ENCODE data around the gene NSA2.

The NSA2 gene

GRCh38 chr5:74822288-74822687 is 55.2 kb downstream of the NSA2 start:
- DNase-seq = no peak

GRCh38 chr5:74829413-74829812 is 62.4 kb downstream of the NSA2 start:
- DNase-seq = no peak
